Tracheal epithelial cell (primary cell): ENCODE measurements around the gene GALP. TPM values are rescaled to one million over a fixed set of nuclear protein-coding genes. Genes with fewer than 3 reads are reported as not detected.

Source experiments
- total RNA-seq: library from RNA; depleted of rRNA; stranded (reverse); fragments of >200 nt; gene quantifications from 2 replicates; pipeline ENCODE4 v1.2.1, GENCODE V29; 2014

The GALP gene
- total RNA-seq: not detected in 2 replicates

GRCh38 chr19:56175861-56176307 lies at the start of gene GALP:
GALP (plus strand) TSS chr19:56176008; CDS start chr19:56177109, 1,101 bp downstream.

GRCh38 chr19:56140583-56141416 lies 35.0 kb upstream of the GALP start, which contains the start of gene ZNF444:
ZNF444 (plus strand) TSS chr19:56141287; CDS start chr19:56146912, 5,625 bp downstream.

GRCh38 chr19:56197646-56198045 lies 21.8 kb downstream of the GALP start, which contains the start of gene ZSCAN5B:
ZSCAN5B (minus strand) TSS chr19:56197783; CDS start chr19:56193052, 4,731 bp downstream.

GRCh38 chr19:56201973-56202372 lies 26.2 kb downstream of the GALP start, which contains the start of gene ZSCAN5C:
ZSCAN5C (plus strand) TSS chr19:56202273; CDS start chr19:56205914, 3,641 bp downstream.

Other genes with a start within 250 kb of the GALP start
- gene NLRP13, start 243.7 kb upstream of the GALP start, total RNA-seq: not detected in 2 replicates
- gene NLRP8, start 228.2 kb upstream of the GALP start, total RNA-seq: not detected in 2 replicates
- gene NLRP5, start 189.2 kb upstream of the GALP start, total RNA-seq: not detected in 2 replicates
- gene ZNF787, start 54.7 kb upstream of the GALP start, total RNA-seq: 42.6 and 44.3 TPM in 2 replicates
- gene ZNF444, start 34.7 kb upstream of the GALP start, total RNA-seq: 9.0 and 10.1 TPM in 2 replicates
- gene ZSCAN5B, start 21.8 kb downstream of the GALP start, total RNA-seq: not detected in 2 replicates
- not detected in 2 replicates for gene ZSCAN5C, start 26.3 kb downstream of the GALP start, total RNA-seq
- gene EDDM13, start 96.7 kb downstream of the GALP start, total RNA-seq: 0.96 TPM in 1 of 2 replicates, not detected in the other
- gene ZSCAN5A, start 138.8 kb downstream of the GALP start, total RNA-seq: 3.2 and 3.4 TPM in 2 replicates
- gene ZNF582, start 217.5 kb downstream of the GALP start, total RNA-seq: 1.4 and 7.2 TPM in 2 replicates
- gene ZNF583, start 228.3 kb downstream of the GALP start, total RNA-seq: 2.6 and 2.7 TPM in 2 replicates